ENCODE results near the gene XPC.

The XPC gene

GRCh38 chr3:14133188-14133800 lies 45.1 kb downstream of the XPC start (continued):
- TF ChIP-seq GLI2 (tag by site-specific recombination; IDR thresholded peaks at IDR 0.05; ENCODE audit: borderline replicate concordance, low read depth), result no peak
- TF ChIP-seq ZNF639 (tag by site-specific recombination; IDR thresholded peaks at IDR 0.05), result no peak
- TF ChIP-seq YY2 (tag by site-specific recombination; IDR thresholded peaks at IDR 0.05), result no peak
- no peak for TF ChIP-seq PRDM2 (tag by site-specific recombination; IDR thresholded peaks at IDR 0.05; ENCODE audit: borderline replicate concordance)
- TF ChIP-seq INSM2 (tag by site-specific recombination; IDR thresholded peaks at IDR 0.05), result no peak
- no peak for TF ChIP-seq ZBTB7A (tag by site-specific recombination; IDR thresholded peaks at IDR 0.05; ENCODE audit: low read depth)

- no peaks in the 10 kb centered on the region for H3K4me1 ChIP-seq (ENCODE audit: control insufficient read depth, insufficient read depth, low read length)
- CTCF ChIA-PET, result no interaction called here
- TF ChIP-seq KLF7 (tag by site-specific recombination; IDR thresholded peaks at IDR 0.05; ENCODE audit: borderline replicate concordance) (no peak), ZNF768 (tag by site-specific recombination; IDR thresholded peaks at IDR 0.05) (no peak), HOXC10 (CRISPR knock-in tag; IDR thresholded peaks at IDR 0.05) (no peak), PRDM6 (tag by site-specific recombination; IDR thresholded peaks at IDR 0.05) (no peak), ZXDB (tag by site-specific recombination; IDR thresholded peaks at IDR 0.05) (no peak), ZNF155 (tag by site-specific recombination; IDR thresholded peaks at IDR 0.05) (no peak), SP7 (tag by site-specific recombination; IDR thresholded peaks at IDR 0.05) (no peak), ZFP41 (tag by site-specific recombination; IDR thresholded peaks at IDR 0.05; ENCODE audit: borderline replicate concordance) (no peak), HOXA7 (CRISPR knock-in tag; IDR thresholded peaks at IDR 0.05; ENCODE audit: borderline replicate concordance) (no peak), ZNF548 (tag by site-specific recombination; IDR thresholded peaks at IDR 0.05) (no peak), ZNF501 (tag by site-specific recombination; IDR thresholded peaks at IDR 0.05) (no peak), ZSCAN4 (tag by site-specific recombination; IDR thresholded peaks at IDR 0.05) (no peak), MZF1 (tag by site-specific recombination; IDR thresholded peaks at IDR 0.05; ENCODE audit: borderline replicate concordance) (no peak), PATZ1 (tag by site-specific recombination; IDR thresholded peaks at IDR 0.05) (no peak), ZNF350 (tag by site-specific recombination; IDR thresholded peaks at IDR 0.05) (no peak), ZNF138 (tag by site-specific recombination; IDR thresholded peaks at IDR 0.05; ENCODE audit: borderline replicate concordance) (no peak)
- H3K9me3 ChIP-seq (ENCODE audit: control insufficient read depth, insufficient read depth, low read depth, low read length), result no peaks in the 10 kb centered on the region
- POLR2A ChIA-PET, result no interaction called here
- H3K27ac ChIP-seq (ENCODE audit: extremely low read depth, low read depth, low read length), result no peak overlapping the region
- no peak overlapping the region for H3K4me3 ChIP-seq (ENCODE audit: low read depth, low read length)
- peaks cover 26 to 97% of the 10 kb centered on the region in 2 experiments for H3K36me3 ChIP-seq (ENCODE audit: control insufficient read depth in 2 of 2, insufficient read depth in 1 of 2, low read length in 2 of 2)
Observed at GRCh38 chr3:14132689-14133088, 45.7 kb downstream of the XPC start.

All from HEK293 (cell line).